HepG2 (cell line): ENCODE results near the gene KIF23. TPM values are rescaled to one million over a fixed set of nuclear protein-coding genes. Genes with fewer than 3 reads are reported as not detected.
"Not testable (repeated sequence)": the region's sequence is repeated elsewhere in the genome, so short reads cannot be mapped to it uniquely, and the experiment has no call there.

ENCODE experiments used
- ATAC-seq: fragments of 200-7000 bp; cut with Tn5 transposase; 3 replicates; pipeline ENCODE4 v1.9.1; 2020; ENCODE audit warnings: mild to moderate bottlenecking, moderate library complexity
- BruUV-seq: library from RNA; stranded (reverse); fragments of 400-500 nt; replicated peaks from 2 replicates; lab custom pipeline; 2021; lab: Mats Ljungman, UMichigan
- CTCF ChIA-PET: fragments of 300-600 bp; formaldehyde crosslinking; extraction: SDS; loops from one replicate; lab custom pipeline; 2021; ENCODE audit warnings: low total read pairs, inconsistent platforms, low intra/inter-chr PET ratio; lab: Yijun Ruan, JAX
- POLR2A ChIA-PET: fragments of 350-600 bp; sonication (Branson Sonifier 250); formaldehyde crosslinking; loops from one replicate; lab custom pipeline; 2020; ENCODE audit warnings: antibody characterized with exemption, inconsistent platforms; lab: Yijun Ruan, JAX
- DNase-seq: peaks from one replicate; pipeline ENCODE4 v3.0.0-alpha.2; 2015; ENCODE audit warnings: low spot score
- FAIRE-seq: peaks from 3 replicates; lab custom pipeline; 2011; peaks lifted over from hg19 to GRCh38; lab: Jason Lieb, UNC
- H2AFZ ChIP-seq: one replicate; pipeline ENCODE4 v1.6.1; 2011; ENCODE audit warnings: low read length, inconsistent platforms
- H3K27ac ChIP-seq: fragments of 300-600 bp; 3 replicates; pipeline ENCODE4 v1.8.0; 2011; ENCODE audit warnings: mixed run types, mild to moderate bottlenecking, mixed read lengths, low read length, inconsistent platforms; ENCODE audit not compliant: insufficient read depth; ENCODE audit errors: extremely low read length
- H3K27me3 ChIP-seq, 2 experiments: fragments of 200-600 bp in 1 of 2; 2 replicates in 1 of 2; 3 replicates in 1 of 2; pipeline versions ENCODE4 v1.6.0 to v1.8.0; 2011; ENCODE audit warnings: low read length in 2 of 2, mild to moderate bottlenecking in 2 of 2, moderate library complexity in 2 of 2, inconsistent platforms in 1 of 2; ENCODE audit not compliant: insufficient read depth in 2 of 2, control insufficient read depth in 1 of 2
- H3K36me3 ChIP-seq, 2 experiments: fragments of 200-600 bp in 1 of 2; replicated peaks in 1 of 2; 2 replicates in 1 of 2; 3 replicates in 1 of 2; pipeline versions ENCODE4 v1.5.1 to v1.8.0; 2011; ENCODE audit warnings: low read length in 2 of 2, inconsistent platforms in 1 of 2; ENCODE audit not compliant: insufficient read depth in 2 of 2, control insufficient read depth in 1 of 2
- H3K4me1 ChIP-seq: 2 replicates; pipeline ENCODE4 v1.5.1; 2012; ENCODE audit warnings: low read length, inconsistent platforms; ENCODE audit not compliant: insufficient read depth
- H3K4me2 ChIP-seq: 2 replicates; pipeline ENCODE4 v1.6.0; 2011; ENCODE audit warnings: low read depth, low read length, inconsistent platforms
- H3K4me3 ChIP-seq, 3 experiments: fragments of 200-600 bp in 1 of 3; sonication (generic), shearing (Covaris generic) in 1 of 3; replicated peaks in 1 of 3; 2 replicates each; pipeline ENCODE4 v1.5.1; 2011 to 2016; ENCODE audit warnings: low read length in 3 of 3, inconsistent platforms in 2 of 3, low read depth in 2 of 3, mild to moderate bottlenecking in 2 of 3, control low read depth in 1 of 3, mixed read lengths in 1 of 3; ENCODE audit not compliant: insufficient read depth in 1 of 3
- H3K79me2 ChIP-seq: one replicate; pipeline ENCODE4 v1.6.1; 2011; ENCODE audit warnings: low read length, inconsistent platforms; ENCODE audit not compliant: insufficient read depth
- H3K9ac ChIP-seq: 2 replicates; pipeline ENCODE4 v1.6.0; 2011; ENCODE audit warnings: mild to moderate bottlenecking, low read depth, low read length, inconsistent platforms; ENCODE audit not compliant: insufficient read depth
- H3K9me3 ChIP-seq: 2 replicates; pipeline ENCODE4 v1.5.1; 2012; ENCODE audit warnings: mild to moderate bottlenecking, low read length
- H4K20me1 ChIP-seq: 2 replicates; pipeline ENCODE4 v1.6.0; 2011; ENCODE audit warnings: inconsistent platforms, mild to moderate bottlenecking, low read length, moderate library complexity; ENCODE audit not compliant: insufficient read depth
- WGBS: methylation state at CpG from one replicate; pipeline ENCODE4 v1.1.6; 2017; ENCODE audit warnings: low lambda C conversion rate; 5-methylcytosine and 5-hydroxymethylcytosine counted together
- in situ Hi-C: cut with HindIII; loops from 2 replicates; pipeline ENCODE4 v1.10.0; 2017; ENCODE audit warnings: low pct_unique_long_range_greater_than_20kb; ENCODE audit not compliant: extremely low pct_ligation_motif_present
- intact Hi-C: fragments of 100-400 bp; cut with micrococcal nuclease; formaldehyde crosslinking; loops from one replicate; pipeline ENCODE4 v1.10.0; 2022; ENCODE audit not compliant: unreplicated experiment
- polyA plus RNA-seq, 8 experiments: library from polyadenylated mRNA; depleted of rRNA in 3 of 8; stranded (reverse) in 7 of 8; unstranded in 1 of 8; fragments of >200 nt; fragmentation: Illumina TruSeq in 4 of 8; extraction: Trizol in 4 of 8; gene quantifications; 2 replicates each; pipeline versions ENCODE4 v1.2.1 to v1.2.3, GENCODE V29; 2011 to 2016; ENCODE audit warnings: low read depth in 4 of 8, missing spikeins in 1 of 8, mixed read lengths in 1 of 8; ENCODE audit not compliant: insufficient read depth in 1 of 8
- total RNA-seq, 5 experiments: library from RNA; depleted of rRNA; stranded (reverse); fragments of >200 nt; fragmentation: Illumina TruSeq; extraction: Trizol; gene quantifications; 2 replicates each; pipeline ENCODE4 v1.2.3, GENCODE V29; 2016; ENCODE audit warnings: low read depth in 1 of 5

KIF23 gene
- total and polyA plus RNA-seq, 2 of the 13 experiments (the other 11 are each of a cell fraction or from before 2014, with no cell fraction given), result 11.3 to 38.1 TPM

DNA sequence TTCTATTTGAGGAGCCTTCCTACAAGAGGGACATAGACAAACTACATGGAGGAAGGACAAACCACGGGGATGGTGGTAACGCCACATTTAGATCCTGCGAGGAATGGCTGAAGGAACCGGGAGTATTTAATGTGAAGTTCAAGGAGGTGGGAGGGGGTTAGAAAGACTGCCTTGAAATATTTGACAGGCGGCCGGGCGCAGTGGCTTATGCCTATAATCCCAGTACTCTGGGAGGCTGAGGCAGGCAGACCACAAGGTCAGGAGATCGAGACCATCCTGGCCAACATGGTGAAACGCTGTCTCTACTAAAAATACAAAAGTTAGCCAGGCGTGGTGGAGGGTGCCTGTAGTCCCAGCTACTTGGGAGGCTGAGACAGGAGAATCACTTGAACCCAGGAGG, 32.0 kb upstream of the KIF23 start:
- H3K4me1 ChIP-seq, FAIRE-seq, H3K27ac ChIP-seq, H3K4me3 ChIP-seq, ATAC-seq, BruUV-seq, H3K9me3 ChIP-seq, H3K36me3 ChIP-seq, H3K27me3 ChIP-seq, H3K79me2 ChIP-seq, H2AFZ ChIP-seq, H3K4me2 ChIP-seq, DNase-seq, CTCF ChIA-PET, H4K20me1 ChIP-seq, in situ Hi-C loops, H3K9ac ChIP-seq, intact Hi-C loops, POLR2A ChIA-PET: not testable (repeated sequence)
- 75% methylated on average over 10 of the region's 10 CpGs for WGBS

DNA sequence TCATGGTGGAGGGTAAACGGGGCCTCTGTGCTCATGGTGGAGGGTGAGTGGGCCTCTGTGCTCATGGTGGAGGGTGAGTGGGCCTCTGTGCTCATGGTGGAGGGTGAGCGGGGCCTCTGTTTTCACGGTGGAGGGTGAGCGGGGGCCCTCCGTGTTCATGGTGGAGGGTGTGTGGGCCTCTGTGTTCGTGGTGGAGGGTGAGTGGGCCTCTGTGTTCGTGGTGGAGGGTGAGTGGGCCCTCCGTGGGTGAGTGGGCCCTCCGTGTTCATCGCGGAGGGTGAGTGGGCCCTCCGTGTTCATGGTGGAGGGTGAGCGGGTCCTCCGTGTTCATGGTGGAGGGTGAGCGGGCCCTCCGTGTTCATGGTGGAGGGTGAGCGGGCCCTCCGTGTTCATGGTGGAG, 30.1 kb upstream of the KIF23 start:
- ATAC-seq, DNase-seq, H3K36me3 ChIP-seq, H3K4me3 ChIP-seq, H3K9ac ChIP-seq, H3K9me3 ChIP-seq, H3K27me3 ChIP-seq, H3K79me2 ChIP-seq, POLR2A ChIA-PET, in situ Hi-C loops, H3K4me1 ChIP-seq, CTCF ChIA-PET, H3K27ac ChIP-seq, H2AFZ ChIP-seq, FAIRE-seq, intact Hi-C loops, H3K4me2 ChIP-seq, H4K20me1 ChIP-seq, BruUV-seq: not testable (repeated sequence)
- WGBS, result 75% methylated on average over 4 of the region's 18 CpGs
